ENCODE measurements around the gene SPCS2.

SPCS2 gene

DNA sequence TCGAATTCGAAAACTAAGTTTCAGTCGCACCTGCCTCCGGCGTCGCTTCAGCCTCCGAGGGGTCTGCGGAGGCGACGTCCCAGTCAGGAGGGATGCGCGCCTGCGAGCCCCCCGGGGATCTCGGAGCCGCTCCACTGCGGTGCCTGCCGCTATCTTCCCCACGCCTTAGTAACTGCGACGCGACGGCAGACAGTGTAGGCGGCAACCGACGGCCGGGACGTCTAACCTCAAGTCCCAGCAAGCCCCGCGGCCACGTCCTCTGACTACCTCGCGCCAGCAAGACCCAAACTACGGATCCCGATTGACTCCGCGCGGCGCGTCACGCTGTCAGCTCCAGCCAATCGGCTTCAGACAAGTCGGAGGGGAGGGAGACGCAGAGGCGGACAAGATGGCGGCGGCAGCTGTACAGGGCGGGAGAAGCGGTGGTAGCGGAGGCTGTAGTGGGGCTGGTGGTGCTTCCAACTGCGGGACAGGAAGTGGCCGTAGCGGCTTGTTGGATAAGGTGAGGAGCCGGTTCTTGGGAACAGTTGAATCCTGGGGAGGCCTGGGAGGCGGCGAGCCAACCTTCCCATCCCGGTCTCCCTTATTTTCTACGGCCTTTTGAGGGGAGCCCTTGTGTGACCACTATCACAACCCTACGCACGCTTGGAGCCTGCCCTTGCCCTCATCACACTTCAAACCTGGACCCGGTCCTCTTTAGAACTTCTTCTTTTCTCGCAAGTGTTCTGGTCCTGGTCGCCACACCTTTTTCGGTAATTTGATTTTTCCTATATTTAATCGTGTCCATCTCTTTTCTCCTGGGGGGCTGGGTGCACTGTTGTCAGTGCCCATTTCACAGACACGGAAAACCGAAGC lies at the start of gene SPCS2, which contains the start of gene XRRA1:
Gene SPCS2 (plus strand): TSS at position 369 of the 855 bp plus-strand sequence. CDS start 20 bp downstream, at position 389.
Gene XRRA1 (minus strand): TSS at position 194 of the 855 bp plus-strand sequence. CDS start 8,213 bp downstream, outside the sequence.
- peak; percentile 96 for DNase-seq (ENCODE audit: low spot score)

- no peak for DNase-seq (ENCODE audit: low spot score)
Measured at GRCh38 chr11:74902342-74902741, 46.7 kb upstream of the SPCS2 start.

GRCh38 chr11:74905326-74905725 lies 43.7 kb upstream of the SPCS2 start:
- no peak for DNase-seq (ENCODE audit: low spot score)

DNA sequence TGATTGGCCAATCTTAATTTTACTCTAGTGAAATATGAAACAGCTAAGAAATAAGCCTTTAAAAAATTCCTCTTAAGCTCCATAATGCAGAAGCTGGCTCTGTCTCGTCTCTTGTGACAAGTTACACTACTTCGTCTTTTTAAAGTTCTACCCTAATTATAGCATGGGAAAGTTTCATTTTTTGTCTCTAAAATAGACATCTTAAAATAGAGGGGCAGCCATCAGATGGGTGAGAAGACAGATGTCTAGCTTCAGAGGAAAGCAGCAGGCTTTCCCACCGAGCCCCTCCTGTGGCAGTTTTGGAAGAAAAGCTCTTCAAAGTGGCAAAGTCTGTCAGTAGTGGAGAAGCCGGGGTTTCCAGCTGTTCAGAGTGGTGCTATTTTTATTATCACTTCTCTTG lies 39.7 kb upstream of the SPCS2 start:
- peak; percentile 9 for DNase-seq (ENCODE audit: low spot score)

GRCh38 chr11:74909812-74910211 lies 39.3 kb upstream of the SPCS2 start:
- no peak for DNase-seq (ENCODE audit: low spot score)

DNA sequence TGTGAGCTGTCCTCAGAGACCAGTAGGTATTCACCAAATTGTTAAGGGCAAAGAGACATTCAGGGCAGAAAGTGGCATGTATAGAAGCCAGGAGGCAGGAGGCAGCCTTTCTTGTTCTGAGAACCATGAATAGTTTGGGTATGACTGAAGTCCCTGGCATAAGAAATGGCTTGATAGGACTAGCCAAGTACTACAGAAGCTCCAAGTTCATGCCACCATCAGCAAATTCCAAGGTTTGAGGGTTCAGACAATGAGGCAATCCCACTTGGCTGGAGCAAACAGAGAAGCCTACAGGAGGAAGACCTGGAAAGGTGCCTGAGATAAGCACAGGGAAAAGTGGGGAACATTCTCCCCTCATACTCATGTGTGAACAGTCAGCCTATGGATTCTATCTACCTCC lies 25.9 kb upstream of the SPCS2 start:
- DNase-seq (ENCODE audit: low spot score) = no peak

DNA sequence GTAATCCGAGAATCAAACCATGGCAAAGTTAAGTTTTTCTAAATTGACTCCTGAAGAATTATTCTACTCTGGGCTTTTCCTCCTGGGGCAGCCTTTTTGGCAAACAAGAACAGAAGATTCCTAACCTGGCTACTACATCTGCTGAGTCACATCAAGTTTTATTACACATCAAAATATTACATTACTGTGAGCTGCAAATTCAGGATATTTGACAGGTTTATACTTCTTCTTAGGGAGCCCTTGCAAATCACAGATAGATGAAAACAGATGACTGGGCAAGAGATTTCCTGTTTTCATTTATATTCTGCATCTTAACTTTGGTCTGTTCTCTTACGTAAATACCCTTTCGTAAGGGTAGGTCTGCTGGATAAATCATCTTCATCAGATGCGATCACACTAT lies 23.8 kb upstream of the SPCS2 start:
- DNase-seq (ENCODE audit: low spot score) = no peak

- no peak for DNase-seq (ENCODE audit: low spot score)
Measured at GRCh38 chr11:74926304-74927030, 22.6 kb upstream of the SPCS2 start.

- no peak for DNase-seq (ENCODE audit: low spot score)
Measured at GRCh38 chr11:74927496-74927895, 21.6 kb upstream of the SPCS2 start.

GRCh38 chr11:74929431-74930363 lies 19.4 kb upstream of the SPCS2 start:
- DNase-seq (ENCODE audit: low spot score) = peak; percentile 57

- DNase-seq (ENCODE audit: low spot score) = no peak
Measured at GRCh38 chr11:74932169-74932568, 16.9 kb upstream of the SPCS2 start.

- DNase-seq (ENCODE audit: low spot score) = no peak
Measured at GRCh38 chr11:74932797-74933196, 16.3 kb upstream of the SPCS2 start.

DNA sequence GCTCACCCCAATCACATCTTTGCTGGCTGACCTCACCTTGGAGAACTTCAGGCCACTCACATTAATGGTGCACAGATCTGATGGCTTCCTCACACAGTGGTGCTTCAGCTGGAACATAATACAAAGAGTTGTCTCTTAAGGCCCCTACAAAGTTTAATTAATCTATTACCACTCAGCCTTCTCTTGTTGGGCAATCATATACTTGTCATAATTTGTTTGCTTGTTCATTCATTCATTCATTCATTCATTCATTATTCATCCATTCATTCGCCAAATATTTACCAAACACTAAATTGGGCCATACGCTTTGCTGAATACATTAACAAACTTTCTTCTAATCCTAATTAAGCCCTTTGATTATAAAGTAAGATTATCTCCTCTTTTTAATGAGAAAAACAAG lies 15.3 kb upstream of the SPCS2 start:
- no peak for DNase-seq (ENCODE audit: low spot score)

DNA sequence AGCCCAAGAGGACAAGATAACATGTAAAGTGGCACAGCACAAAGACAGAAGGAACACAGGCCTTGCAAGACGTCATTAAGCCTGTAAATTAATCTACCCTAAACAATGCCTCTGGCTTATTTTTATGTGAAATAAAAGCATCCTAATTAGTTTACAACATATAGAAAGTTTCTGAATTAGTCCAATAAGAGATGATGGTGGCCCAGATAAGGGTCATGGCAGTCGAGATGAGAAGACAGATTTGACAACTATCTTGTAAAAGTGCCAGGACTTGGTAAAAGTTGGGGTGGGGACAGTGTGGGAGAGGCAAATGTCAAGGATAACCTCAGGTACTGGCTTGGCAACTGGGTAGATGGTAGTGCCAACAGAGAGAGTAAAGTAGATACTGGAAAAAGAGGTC lies 13.8 kb upstream of the SPCS2 start:
- no peak for DNase-seq (ENCODE audit: low spot score)

- no peak for DNase-seq (ENCODE audit: low spot score)
Measured at GRCh38 chr11:74936087-74936486, 13.0 kb upstream of the SPCS2 start.

DNA sequence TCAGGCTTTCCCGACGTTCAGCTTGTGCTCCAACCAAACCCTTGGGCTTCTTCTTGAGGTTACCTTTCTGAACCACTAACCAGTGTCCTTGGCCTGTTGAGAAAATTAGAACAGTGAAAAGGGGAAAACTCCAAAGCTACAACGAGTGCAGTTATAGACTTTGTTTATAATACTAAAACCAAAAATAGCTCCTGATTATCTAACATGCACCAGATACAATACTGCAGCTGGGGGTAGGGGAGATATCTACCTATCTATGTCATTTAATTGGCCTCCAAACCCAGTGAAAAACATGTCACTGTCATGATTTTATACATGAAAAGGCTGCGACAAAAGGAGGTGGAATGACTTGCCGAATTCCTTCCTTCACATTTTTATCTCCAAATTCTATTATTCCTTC lies 12.1 kb upstream of the SPCS2 start:
- DNase-seq (ENCODE audit: low spot score) = no peak

- no peak for DNase-seq (ENCODE audit: low spot score)
Measured at GRCh38 chr11:74937696-74938475, 11.2 kb upstream of the SPCS2 start.

GRCh38 chr11:74941492-74941891 lies 7.6 kb upstream of the SPCS2 start:
- no peak for DNase-seq (ENCODE audit: low spot score)

DNA sequence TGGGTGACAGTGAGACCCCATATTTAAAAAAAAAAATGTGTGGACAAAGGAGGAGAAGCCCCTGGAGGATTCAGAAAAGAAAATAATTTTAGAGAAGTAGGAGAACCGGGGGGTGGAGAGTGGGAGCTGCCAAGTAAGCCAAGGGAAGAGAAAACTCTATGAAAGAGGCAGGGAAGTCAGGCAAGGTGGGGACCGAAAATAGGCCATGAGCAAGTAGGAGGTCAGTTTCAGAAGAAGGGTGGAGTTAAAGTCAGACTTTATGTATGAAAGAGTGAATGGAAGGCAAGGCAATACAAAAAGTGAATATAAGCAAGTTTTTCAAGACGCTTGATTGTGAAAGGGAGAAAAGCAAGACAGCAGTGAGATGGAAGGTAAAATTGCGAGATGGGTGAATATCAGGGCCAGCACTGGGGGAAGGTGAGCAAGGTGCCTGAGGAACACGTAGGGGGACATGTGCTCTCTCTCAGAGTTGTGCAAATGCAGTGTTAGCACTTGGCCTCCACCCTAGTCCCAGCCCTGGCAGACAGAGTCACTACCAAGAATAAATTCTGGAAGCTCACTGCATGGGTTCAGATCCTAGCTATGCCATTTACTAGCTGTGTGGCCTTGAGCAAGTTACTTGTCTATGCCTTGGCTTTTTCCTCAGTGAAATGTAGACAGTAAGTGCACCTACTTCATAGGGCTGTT lies 6.8 kb upstream of the SPCS2 start:
- DNase-seq (ENCODE audit: low spot score) = no peak

- no peak for DNase-seq (ENCODE audit: low spot score)
Measured at GRCh38 chr11:74948546-74948897, 544 bp upstream of the SPCS2 start.

DNA sequence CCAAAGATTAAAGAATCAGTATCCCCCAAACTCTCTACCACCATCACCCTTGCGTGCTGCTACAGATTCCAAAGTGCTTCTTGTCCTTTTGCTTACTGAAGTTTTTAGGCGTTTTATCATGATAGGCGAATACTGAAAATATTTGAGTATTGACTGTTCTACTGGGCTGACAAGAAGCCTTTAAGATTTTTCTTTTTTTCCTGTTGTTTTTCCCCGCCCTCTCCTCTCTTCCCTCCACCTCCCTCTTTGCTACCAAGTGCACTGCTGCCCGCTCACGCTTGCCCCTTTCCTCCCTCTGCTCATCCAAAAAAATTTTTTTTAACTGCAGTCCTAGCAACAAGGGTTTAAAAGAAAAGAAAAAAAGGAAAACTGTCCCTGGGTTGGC lies 679 bp downstream of the SPCS2 start:
- peak; percentile 19 for DNase-seq (ENCODE audit: low spot score)
